ENCODE data around the gene FAM78B. TPM values are rescaled to one million over a fixed set of nuclear protein-coding genes. Genes with fewer than 3 reads are reported as not detected.

FAM78B gene
- total RNA-seq, 1 donor from 2014 or later, result 2.9 TPM

- DNase-seq (ENCODE audit: extremely low spot score, unreplicated experiment), result no peak
- Mint-ChIP-seq H3K27ac (no peak overlapping the region), H3K4me3 (no peak overlapping the region), H3K9me3 (no peaks in the 10 kb centered on the region), H3K4me1 (ENCODE audit: unreplicated experiment) (no peaks in the 10 kb centered on the region), H3K27me3 (peaks cover 3% of the 10 kb centered on the region), H3K36me3 (no peaks in the 10 kb centered on the region)
- TF ChIP-seq CTCF (conservative IDR thresholded peaks at IDR 0.05), result no peak
Observed at GRCh38 chr1:166193057-166193698, 26.4 kb upstream of the FAM78B start.

GRCh38 chr1:166190400-166190799, 23.6 kb upstream of the FAM78B start:
- TF ChIP-seq CTCF (conservative IDR thresholded peaks at IDR 0.05), result no peak
- no peak for DNase-seq (ENCODE audit: extremely low spot score, unreplicated experiment)
- Mint-ChIP-seq H3K27ac (no peak overlapping the region), H3K36me3 (no peaks in the 10 kb centered on the region), H3K27me3 (peaks cover 6% of the 10 kb centered on the region), H3K4me3 (no peak overlapping the region), H3K9me3 (no peaks in the 10 kb centered on the region), H3K4me1 (ENCODE audit: unreplicated experiment) (no peaks in the 10 kb centered on the region)

- peaks cover 6% of the 10 kb centered on the region for H3K27me3 Mint-ChIP-seq
- no peak overlapping the region for H3K4me3 Mint-ChIP-seq
- no peaks in the 10 kb centered on the region for H3K9me3 Mint-ChIP-seq
- no peaks in the 10 kb centered on the region for H3K4me1 Mint-ChIP-seq (ENCODE audit: unreplicated experiment)
- no peak overlapping the region for H3K27ac Mint-ChIP-seq
- no peaks in the 10 kb centered on the region for H3K36me3 Mint-ChIP-seq
- no peak for TF ChIP-seq CTCF (conservative IDR thresholded peaks at IDR 0.05)
- DNase-seq (ENCODE audit: extremely low spot score, unreplicated experiment), result no peak
Observed at GRCh38 chr1:166189126-166189525, 22.3 kb upstream of the FAM78B start.

- no peak for TF ChIP-seq CTCF (conservative IDR thresholded peaks at IDR 0.05)
- Mint-ChIP-seq H3K4me1 (ENCODE audit: unreplicated experiment) (no peaks in the 10 kb centered on the region), H3K27me3 (peaks cover 18% of the 10 kb centered on the region), H3K9me3 (no peaks in the 10 kb centered on the region), H3K4me3 (no peak overlapping the region), H3K36me3 (no peaks in the 10 kb centered on the region), H3K27ac (no peak overlapping the region)
- no peak for DNase-seq (ENCODE audit: extremely low spot score, unreplicated experiment)
Observed at GRCh38 chr1:166185526-166185925, 18.7 kb upstream of the FAM78B start.

GRCh38 chr1:166184897-166185296, 18.1 kb upstream of the FAM78B start:
- Mint-ChIP-seq H3K4me3 (no peak overlapping the region), H3K27me3 (peaks cover 18% of the 10 kb centered on the region), H3K9me3 (no peaks in the 10 kb centered on the region), H3K36me3 (no peaks in the 10 kb centered on the region), H3K27ac (no peak overlapping the region), H3K4me1 (ENCODE audit: unreplicated experiment) (no peaks in the 10 kb centered on the region)
- no peak for DNase-seq (ENCODE audit: extremely low spot score, unreplicated experiment)
- TF ChIP-seq CTCF (conservative IDR thresholded peaks at IDR 0.05), result no peak

- H3K27me3 Mint-ChIP-seq, result peaks cover 19% of the 10 kb centered on the region
- no peaks in the 10 kb centered on the region for H3K36me3 Mint-ChIP-seq
- no peaks in the 10 kb centered on the region for H3K4me1 Mint-ChIP-seq (ENCODE audit: unreplicated experiment)
- no peaks in the 10 kb centered on the region for H3K9me3 Mint-ChIP-seq
- DNase-seq (ENCODE audit: extremely low spot score, unreplicated experiment), result no peak
- TF ChIP-seq CTCF (conservative IDR thresholded peaks at IDR 0.05), result no peak
- H3K4me3 Mint-ChIP-seq, result no peak overlapping the region
- no peak overlapping the region for H3K27ac Mint-ChIP-seq
Observed at GRCh38 chr1:166184012-166184411, 17.2 kb upstream of the FAM78B start.

Measured in type B pancreatic cell (in vitro differentiated cells).